ENCODE measurements around the gene HOXD12.

The HOXD12 gene

DNA sequence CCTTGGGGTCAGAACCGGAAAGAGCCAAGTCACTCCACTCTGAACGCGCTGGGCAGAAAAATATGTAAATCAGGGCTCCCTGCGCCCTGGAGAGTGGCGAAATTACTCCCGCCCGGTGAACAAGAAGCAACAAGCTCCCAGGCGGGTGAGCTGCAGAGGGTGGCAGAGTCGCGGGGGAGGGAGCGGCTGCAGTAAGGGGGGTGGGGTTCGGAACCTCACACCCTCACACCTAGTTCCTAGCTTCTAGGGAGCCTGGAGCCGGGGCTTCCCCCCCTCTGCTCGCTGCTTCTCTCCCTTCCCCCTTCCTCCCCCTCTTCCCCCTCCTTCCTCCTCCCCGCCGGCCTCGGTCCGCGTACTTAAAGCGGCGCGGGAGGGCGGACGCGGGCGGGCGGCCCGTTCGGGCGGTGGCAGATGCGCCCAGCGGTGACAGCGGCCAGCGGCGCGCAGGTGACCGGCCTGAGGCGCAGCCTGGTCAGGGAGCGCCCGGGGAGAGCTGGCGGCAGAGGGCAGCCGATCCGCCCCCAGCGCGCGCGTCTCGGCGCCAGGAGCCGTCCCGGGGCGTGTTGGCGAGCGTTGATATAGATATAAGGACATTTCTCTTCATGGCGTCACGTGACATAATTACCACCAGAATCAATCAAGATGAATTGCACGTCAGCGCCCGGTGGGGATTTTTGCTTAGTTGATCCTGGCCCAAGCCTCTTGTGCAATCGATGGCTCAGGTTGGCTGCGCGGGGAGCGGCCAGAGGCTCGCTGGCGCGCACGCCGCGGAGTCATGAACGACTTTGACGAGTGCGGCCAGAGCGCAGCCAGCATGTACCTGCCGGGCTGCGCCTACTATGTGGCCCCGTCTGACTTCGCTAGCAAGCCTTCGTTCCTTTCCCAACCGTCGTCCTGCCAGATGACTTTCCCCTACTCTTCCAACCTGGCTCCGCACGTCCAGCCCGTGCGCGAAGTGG is 7.3 kb downstream of the HOXD12 start, which contains the start of gene HOXD11:
Gene HOXD11 (plus strand): TSS at position 700 of the 959 bp plus-strand sequence. CDS start 76 bp downstream, at position 776.
- peak; percentile 56 for DNase-seq

DNA sequence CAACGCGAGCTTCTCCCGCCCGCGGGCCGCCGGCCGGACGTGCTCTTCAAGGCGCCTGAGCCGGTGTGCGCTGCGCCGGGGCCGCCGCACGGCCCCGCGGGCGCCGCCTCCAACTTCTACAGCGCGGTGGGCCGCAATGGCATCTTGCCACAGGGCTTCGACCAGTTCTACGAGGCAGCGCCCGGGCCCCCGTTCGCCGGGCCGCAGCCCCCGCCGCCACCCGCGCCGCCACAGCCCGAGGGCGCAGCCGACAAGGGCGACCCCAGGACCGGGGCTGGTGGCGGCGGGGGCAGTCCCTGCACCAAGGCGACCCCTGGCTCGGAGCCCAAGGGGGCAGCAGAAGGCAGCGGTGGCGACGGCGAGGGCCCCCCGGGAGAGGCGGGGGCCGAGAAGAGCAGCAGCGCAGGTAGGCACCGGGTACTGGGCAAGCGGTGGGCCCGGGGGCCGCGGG is 8.2 kb downstream of the HOXD12 start:
- DNase-seq, result peak; percentile 48

DNA sequence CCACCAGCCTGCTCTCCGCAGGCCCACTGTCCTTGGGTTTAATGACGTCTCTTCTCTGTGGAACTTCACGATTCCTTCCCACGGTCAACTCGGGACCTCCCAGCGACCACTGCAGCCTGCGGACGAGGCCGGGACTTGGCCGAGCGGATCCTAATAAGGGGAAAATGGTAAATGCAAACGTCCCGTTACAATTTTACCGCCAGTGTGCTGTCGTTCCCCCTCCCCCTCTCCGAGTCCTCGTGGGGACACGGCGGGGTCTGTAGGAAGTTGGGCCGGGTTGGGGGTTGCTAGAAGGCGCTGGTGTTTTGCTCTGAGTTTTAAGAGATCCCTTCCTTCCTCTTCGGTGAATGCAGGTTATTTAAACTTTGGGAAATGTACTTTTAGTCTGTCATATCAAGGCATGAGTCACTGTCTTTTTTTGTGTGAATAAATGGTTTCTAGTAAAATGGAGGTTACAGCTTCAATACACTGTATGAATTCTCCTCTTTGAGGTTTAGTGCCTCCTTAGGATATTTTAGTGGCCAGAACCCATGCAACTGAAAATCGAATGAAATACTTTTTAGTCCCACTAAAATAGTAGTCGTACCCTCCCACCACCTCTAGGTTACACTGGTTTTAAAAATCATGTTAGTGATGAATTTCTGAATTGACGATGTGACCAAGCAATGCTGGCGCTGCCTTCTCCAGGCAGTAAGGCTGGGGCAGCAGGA is 9.8 kb downstream of the HOXD12 start:
- DNase-seq, result peak; percentile 43

DNA sequence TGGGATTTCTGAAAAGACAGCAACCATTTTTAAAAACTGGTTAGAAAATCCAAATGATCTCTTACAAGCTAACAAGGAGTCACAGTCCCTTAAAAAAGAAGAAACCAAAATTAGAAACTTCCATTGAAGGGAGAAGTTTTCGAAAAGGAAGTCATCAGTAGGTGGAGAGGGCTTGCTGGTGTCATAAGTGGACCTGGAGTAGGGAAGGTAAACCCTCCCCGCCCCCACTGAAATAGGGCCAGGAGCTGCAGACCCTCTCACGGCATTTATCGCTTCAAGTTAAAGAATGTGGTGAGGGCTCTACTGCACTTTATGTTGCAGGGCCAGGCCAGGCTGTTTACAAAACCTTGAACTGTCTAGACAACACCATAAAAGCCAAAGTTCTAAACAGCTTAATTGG is 10.4 kb downstream of the HOXD12 start:
- DNase-seq, result no peak

DNA sequence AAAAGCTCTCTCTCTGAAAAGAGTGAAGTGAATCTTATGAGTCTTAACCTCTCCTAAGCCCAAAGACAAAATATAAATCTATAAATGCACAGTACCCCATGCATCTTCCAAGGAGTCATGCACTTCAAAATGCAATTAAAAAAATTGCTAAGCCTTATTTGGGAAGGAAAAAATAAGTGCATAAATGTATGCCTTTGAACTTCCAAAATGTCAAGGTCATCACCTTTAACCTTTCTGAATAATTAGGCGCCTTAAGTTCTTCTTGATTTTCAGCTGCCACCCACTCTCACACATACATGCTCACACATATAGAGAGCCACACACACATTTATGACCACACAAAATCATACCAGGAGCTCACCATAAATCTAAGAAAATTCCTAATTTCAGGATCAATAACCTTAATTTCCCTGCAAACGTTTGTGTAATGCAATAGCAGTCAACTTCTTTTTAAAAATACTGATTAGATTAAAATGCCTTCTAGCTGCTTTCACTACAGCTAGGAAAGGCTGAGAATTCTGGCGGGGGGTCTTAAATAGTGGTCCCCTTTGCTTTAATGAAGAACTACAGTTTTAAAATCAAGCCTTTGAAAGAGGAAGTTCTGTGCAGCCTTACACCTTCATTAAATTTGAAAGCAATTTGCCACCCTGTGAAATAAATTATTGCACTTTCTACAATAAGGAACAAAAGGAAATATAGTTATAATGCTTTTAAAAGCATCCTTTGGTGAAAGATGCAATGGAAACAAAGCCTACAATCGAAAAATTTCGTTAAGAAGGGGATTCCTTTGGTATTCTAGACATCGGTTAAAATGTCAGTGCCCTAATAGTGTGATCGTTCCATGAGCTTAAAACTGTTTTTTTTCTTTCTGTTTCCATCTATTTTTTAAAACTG is 11.1 kb downstream of the HOXD12 start:
- DNase-seq, result no peak

DNA sequence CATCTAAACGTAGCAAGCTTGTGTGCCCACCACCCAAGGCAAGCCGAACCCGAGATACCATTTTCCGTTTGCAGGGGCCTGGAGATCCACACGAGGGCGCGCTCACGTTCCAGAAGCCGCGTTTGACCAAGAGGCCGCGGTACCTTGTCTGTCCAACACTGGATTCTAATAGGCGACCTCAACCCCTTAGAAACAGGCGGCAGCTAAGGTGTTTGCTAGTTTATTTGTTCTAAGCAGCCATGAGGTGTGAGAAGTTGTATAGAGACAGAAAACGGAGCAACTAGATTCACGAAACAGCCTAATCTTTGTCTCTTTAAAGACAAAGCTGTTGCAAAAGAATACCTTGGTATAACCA is 11.7 kb downstream of the HOXD12 start:
- DNase-seq, result no peak

DNA sequence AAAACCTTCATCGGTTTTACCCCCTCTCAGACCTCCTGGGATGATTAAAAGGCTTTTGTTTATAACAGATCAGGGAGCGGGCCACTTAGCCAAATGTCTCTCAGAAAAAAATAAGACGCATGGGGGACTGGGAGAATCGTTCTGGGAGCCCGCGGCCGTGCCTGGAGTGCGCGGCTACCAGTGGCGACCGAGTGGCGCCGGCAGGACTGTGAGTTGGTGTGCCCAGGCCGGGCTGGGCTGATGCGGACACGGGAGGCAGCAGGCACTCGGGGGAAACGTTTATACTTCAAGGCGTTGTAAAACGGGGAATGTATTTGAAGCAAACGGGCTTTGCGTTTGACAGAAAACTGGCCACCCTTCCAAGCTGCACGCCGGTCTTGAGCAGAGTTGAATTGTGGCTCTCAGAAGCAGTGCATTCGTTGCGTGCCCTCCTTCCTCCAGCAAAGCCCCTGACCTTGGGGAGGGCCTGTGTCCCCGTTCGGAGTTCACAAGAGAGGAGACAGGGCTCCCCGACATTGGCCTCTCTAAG is 12.3 kb downstream of the HOXD12 start:
- no peak for DNase-seq

DNA sequence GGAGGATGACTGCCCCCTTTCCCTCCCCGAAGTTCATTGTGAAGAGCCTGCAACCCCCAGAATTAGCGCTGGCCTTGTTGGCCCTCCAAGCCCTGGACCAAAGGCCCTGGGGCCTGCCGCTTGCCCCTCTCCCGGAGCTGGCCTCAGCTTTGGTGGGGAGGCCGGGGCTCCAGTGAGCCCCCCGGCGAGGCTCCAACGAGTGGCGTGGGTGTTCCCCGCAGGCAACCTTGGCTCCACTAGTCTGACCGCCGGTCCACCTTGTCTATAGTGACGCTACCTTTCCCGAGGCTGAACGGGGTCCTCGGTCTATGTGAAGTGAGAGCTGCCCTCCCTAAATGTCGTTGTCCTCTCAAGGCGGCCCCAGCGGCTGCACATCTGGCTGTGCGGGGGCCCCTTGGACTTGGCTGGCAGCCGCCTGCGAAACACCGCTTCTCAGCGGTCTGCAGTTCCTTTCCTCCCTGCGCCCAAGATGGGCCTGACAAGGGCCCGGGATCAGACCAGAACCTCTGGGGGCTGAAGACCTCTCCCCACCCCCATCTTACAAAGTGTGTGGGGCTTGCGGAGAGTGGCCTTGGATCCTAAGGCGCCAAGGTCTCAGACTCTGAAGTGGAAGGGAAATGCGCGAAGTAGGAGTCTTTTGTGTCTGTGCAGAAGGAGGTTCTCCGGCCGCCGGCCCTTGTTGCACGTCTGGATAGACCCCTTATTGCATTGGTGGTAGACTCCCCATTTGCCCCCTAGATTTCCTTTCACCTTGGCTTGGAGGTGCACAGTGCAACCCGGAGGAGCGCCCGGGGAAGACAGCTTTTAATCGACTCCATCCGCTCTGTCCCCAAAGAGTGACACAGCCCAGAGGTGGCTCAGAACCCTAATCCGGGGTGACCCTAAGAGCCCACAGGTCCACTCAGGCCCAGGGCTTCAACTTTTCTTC is 13.0 kb downstream of the HOXD12 start:
- peak; percentile 44 for DNase-seq

DNA sequence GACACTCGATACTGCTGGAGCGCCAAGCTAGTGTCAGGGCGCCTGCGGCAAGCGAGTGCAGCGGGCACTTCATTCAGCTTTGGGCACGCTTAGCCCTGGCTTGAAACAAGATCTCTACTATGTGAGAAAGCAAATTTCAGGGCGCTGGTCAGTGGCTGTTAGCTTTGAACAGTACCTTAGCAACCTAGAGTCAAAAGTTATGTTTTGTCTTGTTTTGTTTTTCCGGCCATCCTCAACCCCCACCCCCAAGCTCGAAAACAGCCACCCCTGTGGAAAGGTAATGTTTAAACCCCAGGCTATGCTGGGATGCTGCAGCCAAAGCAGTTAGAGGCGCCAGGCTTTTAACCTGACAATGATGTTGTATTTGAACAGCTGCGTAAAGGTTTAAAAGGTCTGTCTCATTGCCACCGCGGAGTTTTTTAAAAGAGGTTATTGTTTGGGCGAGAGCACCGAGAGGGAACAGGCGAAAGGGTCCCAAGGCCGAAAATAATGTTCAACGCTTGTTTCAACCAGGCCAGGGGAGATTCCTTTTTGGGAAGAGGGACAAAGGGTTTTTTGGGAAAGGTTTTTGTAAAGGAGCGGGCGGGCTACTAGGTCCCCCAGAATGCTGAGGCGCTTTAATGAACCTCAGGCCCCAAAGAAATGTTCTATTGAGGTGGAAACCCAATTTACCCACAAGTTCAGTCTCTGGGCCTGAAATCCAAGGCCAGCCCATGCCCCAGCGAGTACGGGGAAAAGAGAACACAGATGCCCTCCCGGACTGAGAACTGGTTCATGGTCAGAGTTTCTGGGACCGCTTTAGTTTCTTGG is 14.7 kb downstream of the HOXD12 start:
- DNase-seq, result peak; percentile 23

DNA sequence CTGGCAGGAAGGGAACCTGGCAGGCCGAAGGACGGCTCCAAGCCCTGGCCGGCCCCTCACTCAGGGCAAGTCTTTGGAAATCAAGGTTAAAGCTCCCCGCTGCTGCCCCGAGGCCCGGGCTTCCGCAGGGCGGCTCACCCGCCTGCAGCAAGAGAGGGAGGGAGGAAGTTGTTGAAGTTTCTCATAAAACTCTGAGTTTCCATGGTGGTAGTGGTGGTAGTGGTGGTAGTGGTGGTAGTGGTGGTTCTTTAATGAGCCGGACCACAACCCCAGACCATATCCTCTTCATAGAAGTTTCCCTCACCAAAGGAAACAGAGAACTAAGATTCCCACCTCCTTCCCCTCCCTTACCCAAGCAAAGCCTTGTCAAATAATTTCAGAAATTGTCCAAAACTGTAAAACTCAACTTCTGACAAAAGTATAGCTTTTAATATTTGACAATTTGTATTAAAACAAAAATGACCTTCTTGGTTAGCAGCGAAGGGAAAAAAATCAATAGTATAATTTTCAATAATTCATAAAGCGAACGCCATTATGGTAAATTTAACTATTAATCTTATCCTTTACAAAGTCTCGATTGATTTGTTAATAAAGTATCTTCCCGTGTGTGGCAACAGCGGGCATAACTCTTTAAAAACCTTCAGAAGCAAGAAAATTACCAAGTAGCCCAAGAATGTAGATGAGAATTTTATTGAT is 15.5 kb downstream of the HOXD12 start:
- DNase-seq, result peak; percentile 48

DNA sequence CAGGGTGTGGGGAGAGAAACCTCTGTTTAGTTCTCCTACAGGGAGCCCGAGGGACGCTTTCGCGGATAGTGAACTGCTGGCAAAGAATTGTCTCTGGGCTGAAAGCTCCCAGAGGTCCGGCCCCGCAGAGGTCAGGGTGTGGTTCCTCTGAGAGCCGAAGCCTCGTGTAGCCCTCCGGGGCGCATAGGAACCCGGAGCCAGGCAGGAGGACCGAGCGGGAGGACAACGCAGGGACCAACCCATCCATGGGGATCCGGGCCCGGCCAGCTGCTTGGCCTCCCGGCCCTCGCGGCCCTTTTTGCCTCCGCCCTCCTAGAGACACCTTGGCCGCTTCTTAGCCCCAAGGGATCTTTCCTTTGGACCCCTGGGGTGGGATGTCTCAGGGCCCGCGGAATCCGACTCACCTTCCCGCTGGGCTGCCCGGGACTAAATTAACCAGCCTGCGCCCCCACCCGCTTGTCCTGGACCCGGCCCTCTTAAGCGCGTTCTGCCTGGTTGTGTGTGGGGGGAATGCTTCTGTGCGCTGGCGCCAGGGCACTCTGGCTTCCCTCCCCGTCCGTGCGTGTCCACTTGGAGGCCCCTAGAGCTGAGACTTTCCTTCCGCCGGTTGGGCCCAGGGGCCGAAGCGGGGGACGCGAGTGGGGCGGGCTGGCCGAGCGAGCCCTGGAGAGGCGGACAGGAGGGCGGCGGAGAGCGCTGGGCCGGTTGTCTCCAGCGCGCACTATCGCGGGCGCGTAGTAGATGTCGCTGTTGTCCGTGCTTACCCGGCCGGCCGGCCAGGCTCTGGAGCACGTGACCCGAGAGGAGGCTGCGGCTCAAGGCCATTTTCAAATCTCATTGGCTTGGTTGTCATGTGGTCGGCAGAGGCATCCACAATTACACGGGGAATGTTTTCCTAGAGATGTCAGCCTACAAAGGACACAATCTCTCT is 16.6 kb downstream of the HOXD12 start, which contains the start of gene HOXD10:
Gene HOXD10 (plus strand): TSS at position 896 of the 931 bp plus-strand sequence. CDS start 56 bp downstream, outside the sequence.
- peak; percentile 50 for DNase-seq

DNA sequence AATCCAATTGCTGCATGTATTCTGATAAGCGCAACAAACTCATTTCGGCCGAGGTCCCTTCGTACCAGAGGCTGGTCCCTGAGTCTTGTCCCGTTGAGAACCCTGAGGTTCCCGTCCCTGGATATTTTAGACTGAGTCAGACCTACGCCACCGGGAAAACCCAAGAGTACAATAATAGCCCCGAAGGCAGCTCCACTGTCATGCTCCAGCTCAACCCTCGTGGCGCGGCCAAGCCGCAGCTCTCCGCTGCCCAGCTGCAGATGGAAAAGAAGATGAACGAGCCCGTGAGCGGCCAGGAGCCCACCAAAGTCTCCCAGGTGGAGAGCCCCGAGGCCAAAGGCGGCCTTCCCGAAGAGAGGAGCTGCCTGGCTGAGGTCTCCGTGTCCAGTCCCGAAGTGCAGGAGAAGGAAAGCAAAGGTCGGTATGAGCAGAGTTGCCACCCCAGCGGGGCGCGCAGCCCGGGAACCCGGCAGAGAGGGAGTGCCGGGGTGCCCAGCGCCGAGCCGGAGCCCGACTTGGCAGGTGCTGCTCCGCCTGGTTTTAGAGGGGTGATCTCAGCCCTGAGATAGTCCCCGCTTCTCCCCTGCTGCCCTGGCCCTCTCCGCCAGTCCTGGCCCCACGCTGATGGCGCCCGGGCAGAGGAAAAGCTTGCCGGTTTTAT is 17.7 kb downstream of the HOXD12 start:
- DNase-seq, result no peak

DNA sequence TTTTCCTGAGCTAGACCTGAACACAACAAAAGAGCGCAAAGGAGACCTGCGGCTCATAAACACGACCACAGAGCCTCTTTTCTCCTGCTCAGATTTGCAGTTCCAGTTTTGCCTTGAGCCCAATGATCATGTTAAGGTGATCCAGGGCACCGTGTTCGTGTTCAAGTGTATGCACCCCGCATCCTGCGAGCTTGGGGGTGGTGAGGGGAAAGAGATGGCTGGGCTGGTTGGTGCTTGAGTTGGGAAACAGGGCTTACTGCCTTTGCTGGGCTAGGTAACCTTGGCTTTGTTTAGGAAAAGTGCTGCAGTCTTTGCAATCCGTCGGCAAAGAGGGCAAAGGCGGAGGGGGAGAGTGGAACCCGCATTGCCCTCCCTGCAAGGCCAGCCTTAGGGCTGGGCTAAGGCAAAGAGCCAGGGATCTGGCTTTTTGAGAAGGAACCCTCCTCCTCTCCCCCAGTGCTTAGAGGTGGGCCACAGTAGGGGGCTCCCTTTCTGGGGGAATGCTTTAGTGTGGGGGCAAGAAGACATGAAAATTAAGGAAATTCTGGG is 18.3 kb downstream of the HOXD12 start:
- DNase-seq, result no peak

DNA sequence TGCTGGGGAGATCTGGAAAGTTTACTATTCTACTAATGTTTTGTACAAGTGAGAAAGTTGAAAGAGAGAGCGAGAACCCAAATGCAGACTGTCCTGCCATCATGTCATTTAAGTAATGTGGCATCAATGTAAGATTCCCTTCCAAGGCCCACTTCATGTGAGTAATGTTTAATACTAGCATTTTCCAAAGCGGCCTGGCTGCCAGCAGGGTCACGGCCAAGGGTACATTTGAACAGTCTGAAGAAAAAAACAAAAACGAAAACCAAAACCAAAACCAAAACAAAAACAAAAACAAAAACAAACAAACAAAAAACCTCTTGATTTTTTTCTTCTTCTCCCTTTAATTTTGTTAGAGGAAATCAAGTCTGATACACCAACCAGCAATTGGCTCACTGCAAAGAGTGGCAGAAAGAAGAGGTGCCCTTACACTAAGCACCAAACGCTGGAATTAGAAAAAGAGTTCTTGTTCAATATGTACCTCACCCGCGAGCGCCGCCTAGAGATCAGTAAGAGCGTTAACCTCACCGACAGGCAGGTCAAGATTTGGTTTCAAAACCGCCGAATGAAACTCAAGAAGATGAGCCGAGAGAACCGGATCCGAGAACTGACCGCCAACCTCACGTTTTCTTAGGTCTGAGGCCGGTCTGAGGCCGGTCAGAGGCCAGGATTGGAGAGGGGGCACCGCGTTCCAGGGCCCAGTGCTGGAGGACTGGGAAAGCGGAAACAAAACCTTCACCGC is 19.2 kb downstream of the HOXD12 start:
- DNase-seq, result no peak

DNA sequence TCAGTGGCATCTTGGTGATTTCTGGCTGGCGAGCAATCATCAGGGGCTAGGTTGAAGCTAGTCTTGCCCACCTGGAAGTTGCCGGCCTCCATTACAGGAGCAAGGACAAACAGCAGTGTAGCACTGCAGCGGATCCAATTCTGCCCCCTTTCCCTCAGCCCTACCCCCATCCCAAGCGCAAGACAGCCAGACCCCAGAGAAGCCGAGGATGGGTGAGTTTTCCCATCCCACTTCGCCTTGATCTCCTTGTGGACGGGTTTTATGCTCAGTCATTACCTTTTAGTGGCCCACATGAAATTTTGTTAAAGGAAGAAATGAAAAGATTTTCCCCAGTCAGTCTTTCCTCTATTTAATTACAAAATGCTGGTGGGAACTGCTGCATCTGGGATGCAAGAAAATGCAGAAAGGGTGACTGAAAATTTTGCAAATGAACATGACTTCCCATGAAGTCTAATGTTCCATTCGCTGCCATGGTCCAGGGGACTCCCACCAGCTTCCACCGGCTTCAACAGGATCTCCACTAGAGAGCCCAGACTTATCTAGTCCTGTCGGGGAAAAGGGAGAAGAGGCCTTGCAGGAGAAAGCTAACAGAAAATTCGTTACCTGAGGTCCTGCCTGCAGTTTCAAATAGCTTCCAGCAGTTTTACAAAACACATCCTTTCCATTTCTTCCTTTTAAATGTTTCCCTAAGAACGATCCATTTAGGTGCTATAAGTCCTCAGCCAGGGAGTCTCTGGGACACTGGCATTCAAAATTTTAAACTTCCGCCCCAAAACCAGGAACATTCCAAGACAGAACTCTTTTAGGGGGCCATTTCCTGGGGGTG is 21.0 kb downstream of the HOXD12 start:
- DNase-seq, result no peak
